Ecto neural progenitor cell (in vitro differentiated cells): ENCODE results near the gene KDM1B.

Experiments
- DNase-seq: peaks from one replicate; pipeline ENCODE4 v3.0.0-alpha.2; 2018; ENCODE audit warnings: low spot score

The KDM1B gene, protein sequence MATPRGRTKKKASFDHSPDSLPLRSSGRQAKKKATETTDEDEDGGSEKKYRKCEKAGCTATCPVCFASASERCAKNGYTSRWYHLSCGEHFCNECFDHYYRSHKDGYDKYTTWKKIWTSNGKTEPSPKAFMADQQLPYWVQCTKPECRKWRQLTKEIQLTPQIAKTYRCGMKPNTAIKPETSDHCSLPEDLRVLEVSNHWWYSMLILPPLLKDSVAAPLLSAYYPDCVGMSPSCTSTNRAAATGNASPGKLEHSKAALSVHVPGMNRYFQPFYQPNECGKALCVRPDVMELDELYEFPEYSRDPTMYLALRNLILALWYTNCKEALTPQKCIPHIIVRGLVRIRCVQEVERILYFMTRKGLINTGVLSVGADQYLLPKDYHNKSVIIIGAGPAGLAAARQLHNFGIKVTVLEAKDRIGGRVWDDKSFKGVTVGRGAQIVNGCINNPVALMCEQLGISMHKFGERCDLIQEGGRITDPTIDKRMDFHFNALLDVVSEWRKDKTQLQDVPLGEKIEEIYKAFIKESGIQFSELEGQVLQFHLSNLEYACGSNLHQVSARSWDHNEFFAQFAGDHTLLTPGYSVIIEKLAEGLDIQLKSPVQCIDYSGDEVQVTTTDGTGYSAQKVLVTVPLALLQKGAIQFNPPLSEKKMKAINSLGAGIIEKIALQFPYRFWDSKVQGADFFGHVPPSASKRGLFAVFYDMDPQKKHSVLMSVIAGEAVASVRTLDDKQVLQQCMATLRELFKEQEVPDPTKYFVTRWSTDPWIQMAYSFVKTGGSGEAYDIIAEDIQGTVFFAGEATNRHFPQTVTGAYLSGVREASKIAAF

DNA sequence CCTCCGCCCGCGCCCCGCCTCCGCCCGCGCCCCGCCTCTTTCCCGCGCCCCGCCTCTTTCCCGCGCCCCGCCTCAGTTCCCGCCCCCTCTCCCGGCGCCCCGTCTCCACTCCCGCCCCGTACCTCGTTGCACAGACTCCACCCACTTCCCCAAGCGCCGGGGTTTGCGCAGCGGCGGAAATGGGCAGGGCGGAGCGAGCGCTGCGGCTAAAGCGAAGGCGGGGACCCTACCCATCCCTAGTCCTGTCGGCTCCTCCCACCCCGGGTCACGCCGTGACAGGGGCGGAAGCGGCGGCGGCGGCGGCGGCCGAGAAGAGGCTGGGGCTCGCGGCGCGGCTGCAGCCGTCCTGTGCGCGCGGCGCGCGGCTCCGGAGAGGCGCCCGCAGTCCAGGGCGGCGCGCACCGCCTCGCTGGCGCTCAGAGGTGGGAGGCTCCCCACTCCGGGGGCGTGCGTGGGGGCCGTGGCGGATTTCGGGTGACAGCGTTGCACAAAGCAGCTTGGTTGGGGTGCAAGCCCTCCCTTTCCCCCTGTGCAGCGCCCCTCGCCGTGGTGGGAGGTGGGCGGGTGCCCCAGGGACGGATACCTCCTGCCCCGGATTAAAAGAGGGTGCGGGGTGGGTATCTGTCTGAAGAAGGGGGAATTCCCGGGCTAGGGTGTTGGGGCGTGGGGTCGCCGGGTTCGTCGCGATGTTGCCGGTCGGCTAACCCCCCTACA is at the start of gene KDM1B:
Gene KDM1B (plus strand): TSS at position 273 of the 714 bp plus-strand sequence. CDS start 4,474 bp downstream, outside the sequence.
- DNase-seq = peak; percentile 99

DNA sequence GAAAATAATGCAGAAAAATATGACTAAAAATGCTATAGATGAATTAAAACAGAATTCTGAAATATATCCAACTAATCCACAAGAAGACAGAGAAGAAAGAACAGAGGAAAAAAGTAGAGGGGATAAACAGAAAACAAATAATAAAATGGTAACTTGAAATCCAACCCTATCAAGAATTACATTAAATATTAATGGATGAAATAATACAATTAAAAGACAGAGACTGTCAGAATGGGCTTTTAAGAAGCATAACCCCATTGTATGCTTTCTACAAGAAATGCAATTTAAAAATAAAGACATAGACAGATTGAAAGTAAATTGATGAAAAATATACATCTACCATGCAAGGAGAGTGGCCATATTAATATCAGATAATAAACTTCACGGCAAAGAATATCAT is 48.2 kb upstream of the KDM1B start:
- no peak for DNase-seq

DNA sequence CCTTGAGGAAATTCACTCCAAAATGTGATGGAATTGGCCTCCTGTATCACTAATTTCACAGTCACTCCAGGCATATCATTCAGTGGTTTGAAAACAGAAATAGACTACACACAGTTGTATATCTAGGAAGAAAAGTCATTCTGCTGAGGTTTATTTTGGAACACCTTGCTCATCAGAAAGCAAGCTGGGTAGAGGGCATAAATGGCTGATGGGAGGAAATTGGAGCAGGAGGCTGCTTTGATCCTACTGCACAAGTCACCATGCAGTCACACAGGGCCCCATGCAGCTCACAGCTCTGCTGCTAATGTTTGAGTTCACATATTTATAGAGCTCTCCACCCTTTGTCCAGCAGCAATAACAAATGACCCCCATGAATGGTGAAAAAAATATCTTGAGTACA is 45.1 kb upstream of the KDM1B start:
- no peak for DNase-seq

DNA sequence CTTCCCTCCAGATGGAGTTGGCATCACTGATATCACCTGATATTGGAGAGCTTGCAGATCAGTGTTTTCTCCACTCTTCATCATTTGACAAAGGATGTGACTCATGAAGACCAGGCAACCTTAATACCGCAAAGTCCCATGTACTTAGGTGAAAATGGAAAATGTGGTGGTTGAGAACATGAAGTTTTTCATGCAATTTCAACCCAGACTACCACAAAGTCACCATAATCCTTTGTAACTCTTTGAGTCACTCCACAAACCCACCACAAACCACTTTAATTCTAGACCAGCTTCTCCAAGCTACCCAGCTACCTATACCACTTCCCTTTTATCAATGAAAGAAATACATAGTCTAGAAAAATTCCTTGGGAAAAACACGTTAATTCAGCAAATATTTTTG is 39.9 kb upstream of the KDM1B start:
- no peak for DNase-seq

DNA sequence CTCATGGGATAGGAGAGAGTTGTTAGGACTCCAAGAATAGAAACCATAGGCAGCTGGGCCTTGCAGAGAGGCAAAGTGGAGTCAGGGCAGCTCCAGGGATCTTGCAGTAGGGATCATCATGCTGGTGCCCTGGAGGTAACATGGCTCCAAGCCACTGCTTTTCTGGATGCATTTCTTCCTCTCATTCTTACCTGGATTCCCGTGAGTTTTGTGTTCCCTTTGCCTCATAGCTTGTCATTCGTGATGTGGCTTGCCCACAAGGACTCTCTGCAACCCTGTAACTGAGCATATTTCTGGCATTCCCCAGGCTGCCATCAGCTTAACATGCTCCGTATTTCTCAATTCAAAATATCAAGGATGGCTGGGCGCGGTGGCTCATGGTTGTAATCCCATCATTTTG is 38.1 kb upstream of the KDM1B start:
- no peak for DNase-seq

DNA sequence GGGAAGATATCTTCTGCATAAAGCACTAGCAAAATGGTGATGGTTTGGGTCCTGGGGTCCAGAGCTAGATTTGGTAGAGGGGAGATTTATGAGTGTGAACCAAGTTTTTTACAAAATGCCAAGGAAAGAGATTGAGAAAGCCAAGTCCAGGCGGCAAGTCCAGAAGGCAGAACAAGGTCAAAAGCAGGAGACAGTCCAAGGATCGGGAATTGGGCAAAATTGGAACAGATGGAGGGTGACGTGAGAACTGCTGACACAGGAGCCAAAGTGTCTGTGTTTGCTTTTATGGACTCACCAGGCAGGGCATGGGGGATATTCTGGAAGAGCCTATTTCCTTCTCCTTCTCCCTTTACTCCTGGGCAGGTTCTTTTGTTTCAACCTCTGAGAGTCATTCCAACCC is 36.9 kb upstream of the KDM1B start:
- DNase-seq = no peak

DNA sequence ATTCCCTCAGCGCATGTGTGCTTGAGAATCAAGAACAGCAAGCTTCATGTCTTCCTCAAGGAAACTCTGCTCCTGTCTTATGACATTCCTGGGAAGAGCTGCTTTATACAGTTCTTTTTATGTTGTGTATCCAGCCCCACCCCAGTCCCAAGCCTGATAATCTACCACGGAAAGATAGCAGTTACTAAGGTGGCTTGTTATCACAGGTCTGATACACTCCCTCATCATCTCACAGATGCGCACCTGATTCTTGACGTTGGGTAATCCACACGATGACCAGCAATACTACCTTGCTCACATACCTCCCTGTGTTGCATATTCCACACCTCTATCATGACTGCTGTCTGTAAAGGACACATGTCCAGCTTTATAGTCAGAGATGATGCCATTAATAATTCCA is 36.0 kb upstream of the KDM1B start:
- no peak for DNase-seq

DNA sequence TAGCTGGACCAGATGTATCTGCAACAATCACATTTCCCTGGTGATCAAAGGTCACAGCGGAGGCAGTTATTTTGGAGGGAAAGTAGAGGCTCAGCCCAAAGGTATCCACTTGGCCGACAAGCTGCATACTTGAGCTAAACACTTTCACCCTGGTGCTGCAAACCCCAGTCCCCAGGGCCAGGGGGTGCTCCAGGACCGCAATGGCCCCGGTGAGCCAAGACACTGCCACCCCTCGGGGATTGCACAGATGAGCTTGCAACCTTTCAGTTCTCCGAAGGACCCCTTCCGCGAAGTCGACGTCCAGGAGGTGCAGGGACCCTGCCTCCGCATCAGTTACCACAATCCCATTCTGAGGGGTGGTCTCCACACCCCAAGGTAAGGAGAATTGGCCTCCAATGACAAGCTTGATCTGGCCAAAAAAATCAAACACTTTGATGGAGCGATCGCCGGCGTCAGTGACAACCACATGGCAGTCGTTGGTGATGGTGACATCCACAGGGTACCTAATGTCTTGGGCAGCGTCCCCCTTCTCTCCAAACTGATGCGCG is 33.6 kb upstream of the KDM1B start:
- peak; percentile 55 for DNase-seq

DNA sequence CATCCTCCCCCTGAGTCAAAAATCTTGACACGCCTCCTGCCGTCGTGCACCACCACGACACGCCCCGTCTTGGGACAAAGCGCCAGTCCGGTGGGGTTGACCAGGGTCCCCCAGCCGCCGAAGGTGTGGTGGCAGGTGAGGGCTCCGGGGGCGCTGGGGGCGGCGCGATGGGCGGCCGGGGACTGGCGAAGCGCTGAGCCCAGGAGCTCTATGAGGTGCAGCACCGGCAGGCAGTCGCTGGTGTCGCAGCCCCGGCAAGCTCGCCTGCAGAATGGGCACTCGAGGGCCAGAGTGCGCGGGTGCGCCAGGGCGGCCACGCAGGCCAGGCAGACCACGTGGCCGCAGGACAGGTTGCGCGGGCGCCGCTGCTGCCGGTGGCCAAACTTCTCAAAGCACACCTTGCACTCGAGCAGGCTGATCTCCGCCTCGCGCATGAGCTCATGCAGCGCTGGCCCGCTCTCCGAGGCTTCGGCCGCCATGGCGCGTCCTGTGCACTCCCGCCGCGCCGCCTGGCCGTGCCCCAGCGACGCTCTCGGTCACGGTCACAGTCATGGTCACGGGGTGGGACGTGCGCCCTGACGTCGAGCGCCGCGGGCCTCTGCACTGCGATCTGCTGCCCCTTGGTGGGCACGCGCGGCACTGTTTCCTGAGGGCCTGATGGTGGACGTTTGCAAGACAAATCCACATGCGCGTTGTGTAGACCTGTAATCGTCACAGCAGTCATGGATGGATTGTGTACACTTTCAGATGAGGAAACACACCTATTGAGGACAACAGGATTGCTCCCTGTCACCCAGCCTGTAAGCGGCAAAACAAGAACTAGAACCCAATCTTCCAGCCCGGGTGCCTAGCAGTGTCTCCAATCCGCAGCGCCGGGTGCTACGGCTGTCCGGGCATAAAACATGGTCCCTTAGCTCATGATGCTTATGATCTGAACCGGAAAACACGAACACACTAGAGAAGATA is 32.8 kb upstream of the KDM1B start, which contains the start of gene NHLRC1:
Gene NHLRC1 (minus strand): TSS at position 550 of the 966 bp plus-strand sequence. CDS start 71 bp downstream, at position 479.
- peak; percentile 82 for DNase-seq

DNA sequence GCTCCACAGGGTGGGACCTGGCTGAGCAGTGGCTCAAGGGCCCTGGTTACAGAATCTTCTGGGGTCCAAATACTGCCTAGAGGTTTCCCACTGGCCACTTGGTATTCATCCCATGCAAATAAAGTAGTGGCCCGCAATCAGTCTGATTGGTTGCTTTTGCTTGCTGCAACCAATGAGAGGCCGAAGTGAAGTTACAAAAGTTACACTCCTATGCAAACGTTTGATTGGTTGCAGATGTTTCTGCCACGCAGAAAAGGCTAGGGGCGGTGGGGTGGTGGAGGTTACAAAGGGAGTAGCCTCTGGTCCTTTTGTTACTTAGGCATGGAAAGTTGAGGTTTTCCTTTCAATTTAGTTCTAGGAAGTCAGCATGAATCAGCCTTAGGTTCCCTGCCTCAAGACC is 29.1 kb upstream of the KDM1B start:
- DNase-seq = no peak

DNA sequence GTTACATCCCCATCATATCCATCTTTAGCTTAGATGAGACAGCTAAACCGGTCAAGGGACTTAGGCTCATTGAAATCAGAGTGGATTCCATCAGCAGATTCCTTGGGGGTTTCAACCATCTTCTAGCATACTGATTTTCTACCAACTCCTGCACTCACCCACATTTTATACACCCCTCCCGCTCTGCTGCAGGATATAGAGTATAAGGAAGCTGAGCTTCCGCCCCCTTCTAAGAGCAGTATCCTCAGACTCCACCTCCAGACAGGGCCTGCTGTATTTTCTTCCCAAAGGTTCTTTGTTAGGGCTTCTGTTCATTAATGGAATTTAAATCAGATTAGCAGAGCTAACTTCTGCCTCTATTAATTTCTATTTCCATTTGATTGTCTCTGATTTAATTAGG is 22.9 kb upstream of the KDM1B start:
- DNase-seq = no peak

DNA sequence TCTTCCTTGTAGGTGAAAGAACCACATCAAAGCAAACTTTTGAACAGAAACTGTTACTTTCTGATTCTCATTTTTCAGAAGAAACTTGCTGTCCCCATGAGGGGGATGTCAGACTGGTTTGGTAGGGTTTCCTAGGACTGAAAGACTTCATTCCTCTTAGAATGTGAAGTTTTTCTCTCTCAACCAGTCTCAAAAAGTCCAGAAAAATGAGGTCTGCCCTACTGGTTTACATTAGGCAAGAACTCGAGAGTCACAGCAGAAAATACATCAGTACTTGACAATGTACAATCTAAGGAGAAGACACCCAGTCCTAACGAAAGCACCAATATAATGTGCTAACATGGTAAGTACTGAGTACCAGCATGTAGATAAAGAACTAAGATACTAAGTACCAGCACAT is 20.1 kb upstream of the KDM1B start:
- DNase-seq = no peak

DNA sequence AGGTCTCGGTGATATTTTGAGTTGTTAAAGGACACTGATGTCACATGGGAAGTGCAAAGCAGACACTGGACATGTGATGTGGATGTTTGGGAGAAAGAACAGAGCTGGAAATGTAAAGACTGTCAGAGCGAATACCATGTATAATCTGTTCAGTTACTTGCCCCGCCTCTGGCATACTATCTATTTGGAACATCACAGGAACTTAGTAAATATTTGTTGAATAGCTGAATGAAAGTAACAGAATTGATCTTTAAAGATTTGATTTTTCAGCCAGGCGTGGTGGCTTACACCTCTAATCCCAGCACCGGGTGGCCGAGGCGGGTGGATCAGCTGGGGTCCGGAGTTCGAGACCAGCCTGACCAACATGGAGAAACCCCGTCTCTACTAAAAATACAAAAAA is 19.0 kb upstream of the KDM1B start:
- no peak for DNase-seq

DNA sequence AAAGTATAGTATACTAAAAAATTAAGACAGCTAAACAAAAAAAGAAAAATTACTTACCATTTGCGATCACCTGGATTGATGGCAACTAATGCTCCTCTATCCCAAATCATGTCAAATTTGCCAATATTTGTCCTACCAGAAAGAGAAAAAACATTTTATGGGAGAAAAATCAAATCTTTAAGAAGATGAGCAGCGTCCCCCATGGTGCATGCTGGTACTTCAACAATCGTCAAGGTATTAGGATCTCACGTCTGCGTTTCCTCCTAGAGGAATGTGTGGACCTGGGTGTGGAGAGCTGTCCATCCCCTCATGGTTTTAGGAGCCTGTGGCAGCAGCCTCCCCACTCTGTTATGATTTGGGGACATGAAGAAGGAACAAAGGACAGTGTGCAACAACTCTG is 16.3 kb upstream of the KDM1B start:
- DNase-seq = no peak

DNA sequence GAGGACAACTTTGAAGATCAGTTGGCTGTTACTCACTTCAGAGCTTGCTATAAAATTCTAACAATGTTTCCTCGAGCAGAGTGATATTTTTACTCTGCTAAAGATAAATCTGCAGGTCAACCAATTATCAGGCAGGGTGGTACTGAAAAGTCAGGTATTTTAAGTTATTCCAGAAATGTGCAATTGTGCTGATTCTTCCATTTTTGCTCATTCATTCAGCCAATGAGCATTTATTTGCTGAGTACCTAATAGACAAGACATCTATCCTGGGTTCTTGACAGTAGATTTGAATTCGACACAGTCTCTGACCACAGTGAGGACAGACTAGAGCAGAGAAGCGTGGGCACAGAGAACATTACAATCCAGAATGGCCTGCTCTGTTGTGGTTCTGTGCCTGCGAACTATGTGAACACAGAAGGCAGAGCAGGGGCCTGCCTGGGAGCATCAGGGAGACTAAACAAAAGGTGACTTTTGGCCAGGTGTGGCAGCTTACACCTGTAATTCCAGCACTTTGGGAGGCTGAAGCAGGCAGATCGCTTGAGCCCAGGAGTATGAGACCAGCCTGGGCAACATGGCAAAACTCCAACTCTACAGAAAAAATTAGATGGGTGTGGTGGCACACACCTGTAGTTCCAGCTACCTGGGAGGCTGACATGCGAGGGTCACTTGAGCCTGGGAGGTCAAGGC is 15.1 kb upstream of the KDM1B start:
- DNase-seq = no peak

DNA sequence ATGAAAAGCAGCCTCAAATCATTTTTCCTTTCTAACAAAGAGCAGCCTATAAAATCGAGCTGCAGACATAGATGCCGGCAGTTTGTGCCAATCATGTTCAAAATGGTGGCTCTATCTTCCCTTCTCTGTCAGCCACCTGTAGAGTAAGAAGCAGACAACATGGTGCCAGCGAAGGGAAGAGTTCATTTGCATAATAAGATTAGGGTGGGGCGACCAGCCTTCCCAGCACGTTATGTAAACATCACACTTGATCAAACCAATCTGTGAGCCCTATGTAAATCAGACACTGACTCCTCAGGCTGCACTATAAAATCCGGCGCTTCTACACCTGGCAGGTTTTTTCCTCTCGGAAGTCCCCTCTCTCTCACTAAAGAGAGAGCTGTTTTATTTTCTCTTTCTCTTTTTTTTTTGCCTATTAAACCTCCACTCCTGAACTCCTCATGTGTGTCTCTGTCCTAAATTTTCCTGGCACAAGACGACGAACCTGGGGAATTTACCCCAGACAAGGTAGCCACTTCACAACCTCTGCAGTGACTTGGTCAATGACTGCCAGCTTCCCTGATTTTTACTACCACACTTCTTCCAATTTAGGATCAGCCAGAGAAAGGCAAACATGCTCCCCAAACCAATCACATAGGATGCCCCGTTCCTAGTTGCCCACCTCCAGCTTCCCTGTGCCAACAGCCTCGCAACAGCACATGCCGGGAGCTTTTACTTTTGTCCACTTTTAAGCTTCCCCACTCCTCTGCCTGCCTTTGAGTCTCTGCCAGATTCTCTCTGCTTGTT is 13.2 kb upstream of the KDM1B start:
- no peak for DNase-seq

DNA sequence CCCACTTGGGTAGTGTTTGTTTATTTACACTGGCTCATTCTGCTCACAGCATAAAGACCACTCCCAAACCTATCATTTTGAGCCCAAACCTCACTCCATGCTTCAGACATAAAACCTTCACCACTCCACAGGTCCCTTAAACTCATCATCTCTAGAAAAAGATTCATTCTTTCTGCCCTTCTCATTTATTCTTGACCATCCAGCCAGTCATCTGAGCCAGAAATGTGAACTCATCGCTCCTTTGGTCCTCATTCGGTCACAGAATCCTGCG is 12.7 kb upstream of the KDM1B start:
- DNase-seq = no peak

DNA sequence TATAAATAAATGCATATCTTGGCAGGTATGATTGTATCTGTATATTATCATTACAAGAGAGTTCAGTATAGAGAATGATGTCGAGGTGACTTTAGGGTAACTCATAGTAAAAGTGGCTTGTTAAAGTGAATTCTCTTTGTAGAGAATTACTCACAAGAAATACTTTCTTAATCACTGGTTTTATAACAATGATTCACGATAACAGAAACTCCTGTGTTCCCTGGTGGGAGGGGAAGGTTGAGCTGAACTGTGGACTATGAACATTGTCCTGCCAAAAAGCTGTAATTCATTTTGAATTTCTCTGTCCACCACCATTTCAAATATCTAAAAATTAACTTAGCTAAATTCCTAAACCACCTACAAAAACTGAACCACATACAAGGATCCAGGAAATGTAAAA is 8.1 kb upstream of the KDM1B start:
- DNase-seq = no peak

DNA sequence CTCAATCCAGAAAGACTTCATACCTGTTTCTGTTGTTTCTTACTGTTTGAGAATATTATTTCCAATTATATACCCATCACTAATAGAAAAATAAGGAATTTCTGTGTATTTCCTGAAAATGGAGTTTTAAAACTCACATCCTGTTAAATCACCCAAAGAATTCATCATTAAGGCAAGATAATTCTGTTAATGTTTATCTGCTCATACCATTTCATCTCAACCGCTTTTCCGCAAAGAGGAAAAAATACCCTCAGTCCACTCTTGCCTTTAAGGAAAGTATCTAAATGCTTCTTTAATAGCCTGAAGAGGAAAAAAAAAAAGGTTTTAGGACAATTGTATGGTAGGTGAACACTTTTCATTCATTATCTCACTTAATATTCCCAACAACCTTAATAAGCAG is 7.6 kb upstream of the KDM1B start:
- no peak for DNase-seq
